GM12878 (cell line): ENCODE measurements around the gene NAT9. TPM values are rescaled to one million over a fixed set of nuclear protein-coding genes. Genes with fewer than 3 reads are reported as not detected.

Source experiments
- FOXM1 ChIP-seq: IDR thresholded peaks from 2 replicates; pipeline ENCODE4 v1.6.1; 2012; ENCODE audit warnings: low read depth, mild to moderate bottlenecking, inconsistent platforms, low read length, moderate library complexity
- IKZF2 ChIP-seq, 2 experiments: fragments of 450-650 bp; IDR thresholded peaks; 2 replicates each; pipeline ENCODE4 v1.6.1; 2017; ENCODE audit warnings: mild to moderate bottlenecking in 2 of 2, moderate library complexity in 2 of 2
- JUNB ChIP-seq: IDR thresholded peaks from 2 replicates; pipeline ENCODE4 v1.6.1; 2016; ENCODE audit warnings: antibody characterized with exemption, mild to moderate bottlenecking
- MAX ChIP-seq: IDR thresholded peaks from 2 replicates; pipeline ENCODE4 v1.6.1; 2012; ENCODE audit warnings: low read depth, low read length, improper control_type of control experiment
- MLLT1 ChIP-seq: fragments of 450-650 bp; IDR thresholded peaks from 2 replicates; pipeline ENCODE4 v1.6.1; 2016; ENCODE audit warnings: mild to moderate bottlenecking
- MYB ChIP-seq: fragments of 150-350 bp; IDR thresholded peaks from 2 replicates; pipeline ENCODE4 v1.6.1; 2014; ENCODE audit warnings: mild to moderate bottlenecking, low read depth, low read length, borderline replicate concordance
- NFYA ChIP-seq: IDR thresholded peaks from 2 replicates; pipeline ENCODE4 v1.6.1; 2011; ENCODE audit warnings: low read depth, mild to moderate bottlenecking, low read length, improper control_type of control experiment, borderline replicate concordance
- PBX3 ChIP-seq: IDR thresholded peaks from 2 replicates; pipeline ENCODE4 v1.6.1; 2011; ENCODE audit warnings: mild to moderate bottlenecking, low read depth, low read length, moderate library complexity; ENCODE audit not compliant: insufficient replicate concordance
- POLR2AphosphoS2 ChIP-seq: IDR thresholded peaks from 2 replicates; pipeline ENCODE4 v1.6.1; 2011; ENCODE audit warnings: low read depth, mild to moderate bottlenecking, low read length, improper control_type of control experiment, moderate library complexity
- POLR2AphosphoS5 ChIP-seq: IDR thresholded peaks from 2 replicates; pipeline ENCODE4 v1.6.1; 2011; ENCODE audit warnings: mild to moderate bottlenecking, low read length, inconsistent platforms
- RB1 ChIP-seq: fragments of 450-650 bp; formaldehyde crosslinking; IDR thresholded peaks from 2 replicates; pipeline ENCODE4 v1.6.1; 2017; ENCODE audit warnings: mild to moderate bottlenecking, borderline replicate concordance
- RBBP5 ChIP-seq: fragments of 200-600 bp; sonication (generic); conservative IDR thresholded peaks from 2 replicates; pipeline ENCODE4 v1.6.1; 2016
- RFX5 ChIP-seq: IDR thresholded peaks from 2 replicates; pipeline ENCODE4 v1.6.1; 2011; ENCODE audit warnings: low read depth, low read length, improper control_type of control experiment
- SKIL ChIP-seq: fragments of 450-650 bp; IDR thresholded peaks from 2 replicates; pipeline ENCODE4 v1.6.1; 2017; ENCODE audit warnings: mild to moderate bottlenecking, low read depth, inconsistent platforms; ENCODE audit not compliant: poor library complexity, severe bottlenecking
- SREBF1 ChIP-seq: IDR thresholded peaks from 2 replicates; pipeline ENCODE4 v1.6.1; 2012; ENCODE audit warnings: mild to moderate bottlenecking, low read length
- SRF ChIP-seq, 2 experiments: IDR thresholded peaks; 2 replicates each; pipeline ENCODE4 v1.6.1; 2011; ENCODE audit warnings: low read depth in 2 of 2, low read length in 2 of 2, mild to moderate bottlenecking in 1 of 2, moderate library complexity in 1 of 2
- STAT3 ChIP-seq: IDR thresholded peaks from 2 replicates; pipeline ENCODE4 v1.6.1; 2011; ENCODE audit warnings: low read depth, low read length, improper control_type of control experiment
- USF1 ChIP-seq: IDR thresholded peaks from 2 replicates; pipeline ENCODE4 v1.6.1; 2011; ENCODE audit warnings: borderline replicate concordance, low read depth, mild to moderate bottlenecking, moderate library complexity, mixed read lengths, low read length; ENCODE audit not compliant: insufficient read depth; ENCODE audit errors: extremely low read length
- ZBTB40 ChIP-seq: fragments of 450-650 bp; IDR thresholded peaks from 2 replicates; pipeline ENCODE4 v1.6.1; 2016; ENCODE audit warnings: mild to moderate bottlenecking, moderate library complexity, borderline replicate concordance
- ZNF622 ChIP-seq: fragments of 450-650 bp; IDR thresholded peaks from 2 replicates; pipeline ENCODE4 v1.6.1; 2017; ENCODE audit warnings: mild to moderate bottlenecking, inconsistent platforms
- polyA plus RNA-seq, 11 experiments: library from polyadenylated mRNA; depleted of rRNA in 4 of 11; unstranded in 6 of 11; stranded (reverse) in 5 of 11; fragments of >200 nt; fragmentation: Nextera tagmentation in 4 of 11; fragmentation: Illumina TruSeq in 1 of 11; extraction: Ambion mirVana in 4 of 11; extraction: Trizol in 1 of 11; gene quantifications; 1 replicate in 1 of 11; 2 replicates in 10 of 11; pipeline versions ENCODE4 v1.2.1 to v1.2.3, GENCODE V29; 2011 to 2016; ENCODE audit warnings: inconsistent platforms in 2 of 11, missing spikeins in 2 of 11, low read depth in 1 of 11
- total RNA-seq, 4 experiments: library from RNA; depleted of rRNA in 3 of 4; stranded (reverse); fragments of >200 nt in 3 of 4; fragmentation: Illumina TruSeq in 1 of 4; extraction: Trizol in 1 of 4; gene quantifications; 2 replicates each; pipeline versions ENCODE4 v1.2.1 to v1.2.3, GENCODE V29; 2013 to 2021

The NAT9 gene
- total and polyA plus RNA-seq, 10 of the 15 experiments (the other 5 are each of a cell fraction or from before 2014, with no cell fraction given) = 3.5 to 45.3 (median 27.3) TPM

GRCh38 chr17:74737299-74738050 lies 38.7 kb downstream of the NAT9 start (continued):
- TF ChIP-seq JUNB = no peak
- TF ChIP-seq MAX = no peak
- no peak for TF ChIP-seq STAT3
- no peak for TF ChIP-seq FOXM1
- no peak for TF ChIP-seq NFYA
- no peak for TF ChIP-seq PBX3
- TF ChIP-seq MLLT1 = 0 out of 2 replicates have a peak, but pooled peaks have one; percentile 19
- no peak for TF ChIP-seq ZNF622
- TF ChIP-seq SKIL = no peak
- TF ChIP-seq SREBF1 = no peak
- TF ChIP-seq SRF (IDR thresholded peaks at IDR 0.05; ENCODE audit: low read depth in 2 of 2, low read length in 2 of 2) = no peak
- TF ChIP-seq RFX5 = no peak
- TF ChIP-seq RB1 = no peak
- no peak for TF ChIP-seq MYB
- no peak for TF ChIP-seq IKZF2 (IDR thresholded peaks at IDR 0.05)
- TF ChIP-seq POLR2AphosphoS5 = no peak
- TF ChIP-seq RBBP5 = no peak
- 0 out of 2 replicates have a peak, but pooled peaks have one; percentile 22 for TF ChIP-seq POLR2AphosphoS2
- no peak for TF ChIP-seq USF1
- no peak for TF ChIP-seq ZBTB40
